ENCODE results near the gene TRMT2B. TPM values are rescaled to one million over a fixed set of nuclear protein-coding genes. Genes with fewer than 3 reads are reported as not detected.
A peak's percentile ranks its signal among the peaks of the same experiment; 100 is the strongest.
"Not testable (repeated sequence)": the region's sequence is repeated elsewhere in the genome, so short reads cannot be mapped to it uniquely, and the experiment has no call there.

Gene TRMT2B
- total RNA-seq, 4 donors from 2014 or later = 11.9 to 29.9 (median 14.1) TPM

GRCh38 chrX:100990139-100990538 lies 61.8 kb downstream of the TRMT2B start:
- intact Hi-C loops (cut with DNase I; ENCODE audit: low total_unique reads) = no loop called here
- in situ Hi-C loops (cut with MboI; ENCODE audit: low sequenced_read_pairs in 4 of 4) = no loop called here
- DNase-seq (no peak), ATAC-seq (no peak)
- TF ChIP-seq, protein P1, sequence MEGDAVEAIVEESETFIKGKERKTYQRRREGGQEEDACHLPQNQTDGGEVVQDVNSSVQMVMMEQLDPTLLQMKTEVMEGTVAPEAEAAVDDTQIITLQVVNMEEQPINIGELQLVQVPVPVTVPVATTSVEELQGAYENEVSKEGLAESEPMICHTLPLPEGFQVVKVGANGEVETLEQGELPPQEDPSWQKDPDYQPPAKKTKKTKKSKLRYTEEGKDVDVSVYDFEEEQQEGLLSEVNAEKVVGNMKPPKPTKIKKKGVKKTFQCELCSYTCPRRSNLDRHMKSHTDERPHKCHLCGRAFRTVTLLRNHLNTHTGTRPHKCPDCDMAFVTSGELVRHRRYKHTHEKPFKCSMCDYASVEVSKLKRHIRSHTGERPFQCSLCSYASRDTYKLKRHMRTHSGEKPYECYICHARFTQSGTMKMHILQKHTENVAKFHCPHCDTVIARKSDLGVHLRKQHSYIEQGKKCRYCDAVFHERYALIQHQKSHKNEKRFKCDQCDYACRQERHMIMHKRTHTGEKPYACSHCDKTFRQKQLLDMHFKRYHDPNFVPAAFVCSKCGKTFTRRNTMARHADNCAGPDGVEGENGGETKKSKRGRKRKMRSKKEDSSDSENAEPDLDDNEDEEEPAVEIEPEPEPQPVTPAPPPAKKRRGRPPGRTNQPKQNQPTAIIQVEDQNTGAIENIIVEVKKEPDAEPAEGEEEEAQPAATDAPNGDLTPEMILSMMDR (IDR thresholded peaks at IDR 0.05 in 4 of 5, conservative IDR thresholded peaks at IDR 0.05 in 1 of 5) = no peak
- no peak for TF ChIP-seq POLR2A (IDR thresholded peaks at IDR 0.05)
- Histone ChIP-seq H3K4me3 (no peak overlapping the region), H3K27me3 (no peaks in the 10 kb centered on the region), H3K4me1 (no peaks in the 10 kb centered on the region), H3K9me3 (no peaks in the 10 kb centered on the region), H3K27ac (no peak overlapping the region), H3K36me3 (no peaks in the 10 kb centered on the region)

GRCh38 chrX:100984818-100985217 lies 67.1 kb downstream of the TRMT2B start:
- Histone ChIP-seq H3K36me3 (no peaks in the 10 kb centered on the region), H3K4me1 (no peaks in the 10 kb centered on the region), H3K27me3 (no peaks in the 10 kb centered on the region), H3K9me3 (no peaks in the 10 kb centered on the region), H3K4me3 (no peak overlapping the region), H3K27ac (no peak overlapping the region)
- in situ Hi-C loops (cut with MboI; ENCODE audit: low sequenced_read_pairs in 4 of 4) (no loop called here), intact Hi-C loops (cut with DNase I; ENCODE audit: low total_unique reads) (no loop called here)
- DNase-seq (no peak), ATAC-seq (no peak)
- TF ChIP-seq, protein P1 (IDR thresholded peaks at IDR 0.05 in 4 of 5, conservative IDR thresholded peaks at IDR 0.05 in 1 of 5) = no peak
- TF ChIP-seq POLR2A (IDR thresholded peaks at IDR 0.05) = no peak

- H3K36me3 ChIP-seq; in situ Hi-C loops (cut with MboI; ENCODE audit: low sequenced_read_pairs in 4 of 4); ATAC-seq; DNase-seq; H3K9me3 ChIP-seq; H3K4me3 ChIP-seq; H3K4me1 ChIP-seq; intact Hi-C loops (cut with DNase I; ENCODE audit: low total_unique reads); H3K27me3 ChIP-seq: not testable (repeated sequence)
- H3K27ac ChIP-seq = peak overlapping the region in 2 of 4 donors; percentile 35 to 62
Measured at GRCh38 chrX:100981498-100981845, 70.4 kb downstream of the TRMT2B start.

- H3K9me3 ChIP-seq = no peaks in the 10 kb centered on the region
- H3K27ac ChIP-seq = peak overlapping the region in 3 of 4 donors; percentile 54 to 62 (median 61)
- DNase-seq = peak; percentile 34 to 68
- H3K4me3 ChIP-seq = no peak overlapping the region
- H3K4me1 ChIP-seq = no peaks in the 10 kb centered on the region
- intact Hi-C loops (cut with DNase I; ENCODE audit: low total_unique reads) = no loop called here
- peak; percentile 56 to 78 for ATAC-seq
- TF ChIP-seq, protein P1 (IDR thresholded peaks at IDR 0.05 in 4 of 5, conservative IDR thresholded peaks at IDR 0.05 in 1 of 5) = no peak
- no peak for TF ChIP-seq POLR2A (IDR thresholded peaks at IDR 0.05)
- in situ Hi-C loops (cut with MboI; ENCODE audit: low sequenced_read_pairs in 4 of 4) = no loop called here
- no peaks in the 10 kb centered on the region for H3K36me3 ChIP-seq
- no peaks in the 10 kb centered on the region for H3K27me3 ChIP-seq
Measured at GRCh38 chrX:100980608-100981497, 71.1 kb downstream of the TRMT2B start.

- no peak overlapping the region for H3K4me3 ChIP-seq
- peak overlapping the region in 3 of 4 donors; percentile 54 to 62 (median 61) for H3K27ac ChIP-seq
- in situ Hi-C loops (cut with MboI; ENCODE audit: low sequenced_read_pairs in 4 of 4) (no loop called here), intact Hi-C loops (cut with DNase I; ENCODE audit: low total_unique reads) (no loop called here)
- TF ChIP-seq POLR2A (IDR thresholded peaks at IDR 0.05) = no peak
- TF ChIP-seq, protein P1 (IDR thresholded peaks at IDR 0.05 in 4 of 5, conservative IDR thresholded peaks at IDR 0.05 in 1 of 5) = no peak
- H3K4me1 ChIP-seq = no peaks in the 10 kb centered on the region
- no peaks in the 10 kb centered on the region for H3K36me3 ChIP-seq
- no peaks in the 10 kb centered on the region for H3K9me3 ChIP-seq
- ATAC-seq (no peak), DNase-seq (no peak)
- H3K27me3 ChIP-seq = no peaks in the 10 kb centered on the region
Measured at GRCh38 chrX:100979881-100980607, 71.9 kb downstream of the TRMT2B start.

Data from gastrocnemius medialis (tissue), 4 donors.